ENCODE results near the gene LETMD1.

The LETMD1 gene, protein sequence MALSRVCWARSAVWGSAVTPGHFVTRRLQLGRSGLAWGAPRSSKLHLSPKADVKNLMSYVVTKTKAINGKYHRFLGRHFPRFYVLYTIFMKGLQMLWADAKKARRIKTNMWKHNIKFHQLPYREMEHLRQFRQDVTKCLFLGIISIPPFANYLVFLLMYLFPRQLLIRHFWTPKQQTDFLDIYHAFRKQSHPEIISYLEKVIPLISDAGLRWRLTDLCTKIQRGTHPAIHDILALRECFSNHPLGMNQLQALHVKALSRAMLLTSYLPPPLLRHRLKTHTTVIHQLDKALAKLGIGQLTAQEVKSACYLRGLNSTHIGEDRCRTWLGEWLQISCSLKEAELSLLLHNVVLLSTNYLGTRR

DNA sequence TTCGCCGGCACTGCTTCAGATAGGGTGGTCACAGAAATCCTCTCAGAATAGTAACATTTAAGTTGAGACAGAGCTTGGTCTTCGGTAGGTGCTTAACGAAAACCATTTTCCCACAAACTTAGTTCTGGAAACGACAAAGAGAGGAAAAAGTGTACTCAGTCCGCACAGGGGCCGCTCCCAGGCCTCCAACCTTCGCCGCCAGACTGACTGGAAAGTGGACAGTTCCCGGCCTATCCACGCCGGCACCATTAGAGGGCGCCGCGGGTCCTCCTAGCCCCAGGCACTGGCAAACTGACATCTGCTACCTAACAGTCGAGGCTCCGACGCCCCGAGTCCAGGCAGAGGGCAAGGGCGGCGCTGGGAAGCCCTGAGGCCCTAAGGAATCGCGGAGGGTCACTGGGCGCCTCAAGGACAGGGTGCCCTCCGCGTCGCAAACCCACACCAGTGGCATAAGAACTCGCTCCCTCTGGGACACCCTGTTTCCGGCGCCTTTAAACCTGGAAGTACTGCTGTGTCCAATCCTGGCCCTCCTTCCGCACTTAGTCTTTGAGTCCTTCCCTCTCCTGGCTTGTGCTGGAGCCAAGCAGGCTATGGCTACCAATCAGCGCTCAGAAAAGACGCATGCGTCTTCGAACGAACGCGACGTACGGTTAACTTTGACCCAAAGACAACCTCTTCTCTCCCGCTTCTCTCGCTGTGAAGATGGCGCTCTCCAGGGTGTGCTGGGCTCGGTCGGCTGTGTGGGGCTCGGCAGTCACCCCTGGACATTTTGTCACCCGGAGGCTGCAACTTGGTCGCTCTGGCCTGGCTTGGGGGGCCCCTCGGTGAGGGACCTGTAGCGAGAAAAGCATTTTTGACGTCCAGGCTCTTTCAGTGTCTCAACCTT lies at the start of gene LETMD1:
TSS of gene LETMD1 (plus strand) at position 673 of the 886 bp plus-strand sequence. CDS start at position 703, 30 bp downstream.
- Histone ChIP-seq H3K9me3 (ENCODE audit: control insufficient read depth, low read length) (no peaks in the 10 kb centered on the region), H3K4me1 (ENCODE audit: control insufficient read depth, insufficient read depth, low read length) (peaks cover 26% of the 10 kb centered on the region), H3K9ac (ENCODE audit: low read length) (peak within 1 kb of the TSS; percentile 98), H3K36me3 (ENCODE audit: control insufficient read depth, insufficient read depth, low read length, severe bottlenecking) (peaks cover 10% of the 10 kb centered on the region), H3K4me3 (ENCODE audit: low read length) (peak within 1 kb of the TSS; percentile 98), H3K27me3 (replicated peaks; ENCODE audit: control insufficient read depth, insufficient read depth, low read length) (no peaks in the 10 kb centered on the region)
- DNase-seq (ENCODE audit: low read depth) = peak; percentile 99

GRCh38 chr12:50999093-50999492 lies 49.0 kb upstream of the LETMD1 start:
- no peak overlapping the region for H3K4me3 ChIP-seq (ENCODE audit: low read length)
- peaks cover 28% of the 10 kb centered on the region for H3K36me3 ChIP-seq (ENCODE audit: control insufficient read depth, insufficient read depth, low read length, severe bottlenecking)
- H3K9ac ChIP-seq (ENCODE audit: low read length) = no peak overlapping the region
- H3K9me3 ChIP-seq (ENCODE audit: control insufficient read depth, low read length) = no peaks in the 10 kb centered on the region
- DNase-seq (ENCODE audit: low read depth) = no peak
- peaks cover 3% of the 10 kb centered on the region for H3K4me1 ChIP-seq (ENCODE audit: control insufficient read depth, insufficient read depth, low read length)
- H3K27me3 ChIP-seq (replicated peaks; ENCODE audit: control insufficient read depth, insufficient read depth, low read length) = no peaks in the 10 kb centered on the region

- H3K4me1 ChIP-seq (ENCODE audit: control insufficient read depth, insufficient read depth, low read length) = peaks cover 3% of the 10 kb centered on the region
- no peak overlapping the region for H3K4me3 ChIP-seq (ENCODE audit: low read length)
- no peak overlapping the region for H3K9ac ChIP-seq (ENCODE audit: low read length)
- H3K9me3 ChIP-seq (ENCODE audit: control insufficient read depth, low read length) = no peaks in the 10 kb centered on the region
- DNase-seq (ENCODE audit: low read depth) = peak; percentile 31
- peaks cover 26% of the 10 kb centered on the region for H3K36me3 ChIP-seq (ENCODE audit: control insufficient read depth, insufficient read depth, low read length, severe bottlenecking)
- H3K27me3 ChIP-seq (replicated peaks; ENCODE audit: control insufficient read depth, insufficient read depth, low read length) = no peaks in the 10 kb centered on the region
Measured at GRCh38 chr12:51000245-51000644, 47.9 kb upstream of the LETMD1 start.

GRCh38 chr12:51001799-51002198 lies 46.3 kb upstream of the LETMD1 start:
- Histone ChIP-seq H3K4me3 (ENCODE audit: low read length) (no peak overlapping the region), H3K9me3 (ENCODE audit: control insufficient read depth, low read length) (no peaks in the 10 kb centered on the region), H3K4me1 (ENCODE audit: control insufficient read depth, insufficient read depth, low read length) (peaks cover 3% of the 10 kb centered on the region), H3K9ac (ENCODE audit: low read length) (no peak overlapping the region), H3K36me3 (ENCODE audit: control insufficient read depth, insufficient read depth, low read length, severe bottlenecking) (peaks cover 21% of the 10 kb centered on the region), H3K27me3 (replicated peaks; ENCODE audit: control insufficient read depth, insufficient read depth, low read length) (no peaks in the 10 kb centered on the region)
- no peak for DNase-seq (ENCODE audit: low read depth)

- no peaks in the 10 kb centered on the region for H3K9me3 ChIP-seq (ENCODE audit: control insufficient read depth, low read length)
- no peak for DNase-seq (ENCODE audit: low read depth)
- H3K4me3 ChIP-seq (ENCODE audit: low read length) = no peak overlapping the region
- H3K36me3 ChIP-seq (ENCODE audit: control insufficient read depth, insufficient read depth, low read length, severe bottlenecking) = peaks cover 15% of the 10 kb centered on the region
- H3K4me1 ChIP-seq (ENCODE audit: control insufficient read depth, insufficient read depth, low read length) = peaks cover 9% of the 10 kb centered on the region
- H3K27me3 ChIP-seq (replicated peaks; ENCODE audit: control insufficient read depth, insufficient read depth, low read length) = no peaks in the 10 kb centered on the region
- H3K9ac ChIP-seq (ENCODE audit: low read length) = no peak overlapping the region
Measured at GRCh38 chr12:51004504-51004903, 43.6 kb upstream of the LETMD1 start.

DNA sequence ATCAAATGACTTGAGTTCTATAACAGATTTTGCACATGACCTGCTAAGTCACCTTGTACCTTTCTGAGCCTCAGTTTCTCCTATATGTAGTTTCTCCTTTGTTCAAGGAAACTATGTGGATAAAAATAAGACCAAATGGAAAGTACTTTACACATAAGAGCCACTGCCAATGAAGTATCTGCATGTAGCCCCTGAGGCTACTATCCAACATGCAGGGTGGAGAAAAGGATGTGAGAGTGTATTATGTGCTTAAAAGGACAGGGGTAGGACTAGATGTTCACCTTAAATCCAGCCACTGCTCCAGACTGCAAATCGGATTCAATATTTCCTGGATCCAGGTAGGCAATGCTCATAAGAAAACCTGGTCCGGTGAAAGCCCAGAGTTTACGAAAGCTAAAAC lies 43.1 kb upstream of the LETMD1 start:
- no peaks in the 10 kb centered on the region for H3K27me3 ChIP-seq (replicated peaks; ENCODE audit: control insufficient read depth, insufficient read depth, low read length)
- H3K36me3 ChIP-seq (ENCODE audit: control insufficient read depth, insufficient read depth, low read length, severe bottlenecking) = peaks cover 15% of the 10 kb centered on the region
- H3K9me3 ChIP-seq (ENCODE audit: control insufficient read depth, low read length) = no peaks in the 10 kb centered on the region
- peaks cover 9% of the 10 kb centered on the region for H3K4me1 ChIP-seq (ENCODE audit: control insufficient read depth, insufficient read depth, low read length)
- H3K4me3 ChIP-seq (ENCODE audit: low read length) = no peak overlapping the region
- H3K9ac ChIP-seq (ENCODE audit: low read length) = no peak overlapping the region
- DNase-seq (ENCODE audit: low read depth) = no peak

DNA sequence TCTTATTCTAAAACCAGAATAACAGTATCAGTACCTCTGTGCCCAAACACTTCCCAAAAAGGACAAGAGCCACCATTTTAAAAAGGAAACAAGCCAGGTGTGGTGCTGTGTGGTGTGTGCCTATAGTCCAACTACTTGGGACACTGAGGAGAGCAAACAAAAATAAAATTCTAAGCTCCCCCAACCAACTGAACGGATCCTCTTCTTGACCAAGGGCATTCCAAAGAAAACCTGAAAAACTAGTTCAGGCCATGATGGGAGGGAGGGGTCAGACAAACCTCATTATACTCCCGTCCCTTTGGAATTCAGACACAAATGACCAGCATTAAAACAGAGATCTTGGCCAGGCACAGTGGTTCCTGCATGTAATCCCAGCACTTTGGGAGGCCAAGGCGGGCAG lies 42.5 kb upstream of the LETMD1 start:
- no peak overlapping the region for H3K4me3 ChIP-seq (ENCODE audit: low read length)
- no peaks in the 10 kb centered on the region for H3K27me3 ChIP-seq (replicated peaks; ENCODE audit: control insufficient read depth, insufficient read depth, low read length)
- no peak overlapping the region for H3K9ac ChIP-seq (ENCODE audit: low read length)
- DNase-seq (ENCODE audit: low read depth) = no peak
- no peaks in the 10 kb centered on the region for H3K9me3 ChIP-seq (ENCODE audit: control insufficient read depth, low read length)
- H3K36me3 ChIP-seq (ENCODE audit: control insufficient read depth, insufficient read depth, low read length, severe bottlenecking) = peaks cover 15% of the 10 kb centered on the region
- peaks cover 6% of the 10 kb centered on the region for H3K4me1 ChIP-seq (ENCODE audit: control insufficient read depth, insufficient read depth, low read length)

DNA sequence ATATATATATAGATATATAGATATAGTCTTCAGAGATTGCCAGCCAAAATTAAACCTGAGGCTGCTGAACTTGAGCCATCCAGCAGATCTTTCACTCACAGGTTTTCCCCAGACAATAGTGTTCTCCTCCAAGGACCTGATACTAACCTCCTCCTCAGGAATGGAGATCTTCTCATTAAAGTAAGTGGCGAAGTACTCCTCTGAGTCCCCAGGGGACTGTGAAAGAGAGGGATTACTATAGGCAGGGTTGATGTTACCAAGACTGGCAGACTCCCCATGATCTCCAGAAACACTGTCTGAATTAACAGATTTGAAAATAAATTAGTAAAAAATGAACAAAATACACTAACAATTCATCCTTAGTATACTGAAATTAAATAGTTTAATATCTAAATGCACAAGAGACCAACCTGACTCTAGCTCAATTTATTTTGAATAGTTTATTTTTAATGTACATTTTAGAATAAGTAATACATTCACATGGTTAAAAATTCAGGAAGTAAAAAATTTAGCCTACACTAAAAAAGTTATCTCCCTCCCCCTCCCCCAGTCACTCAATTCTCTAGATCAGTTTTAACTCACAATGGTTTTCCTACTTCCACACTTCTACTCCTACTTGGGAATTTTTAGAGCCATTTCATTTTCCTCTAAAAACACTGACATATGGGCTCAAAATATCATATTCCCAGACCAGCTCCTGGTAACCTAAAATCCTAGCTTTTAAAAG lies 39.6 kb upstream of the LETMD1 start:
- Histone ChIP-seq H3K9me3 (ENCODE audit: control insufficient read depth, low read length) (no peaks in the 10 kb centered on the region), H3K9ac (ENCODE audit: low read length) (no peak overlapping the region), H3K36me3 (ENCODE audit: control insufficient read depth, insufficient read depth, low read length, severe bottlenecking) (peaks cover 15% of the 10 kb centered on the region), H3K27me3 (replicated peaks; ENCODE audit: control insufficient read depth, insufficient read depth, low read length) (no peaks in the 10 kb centered on the region), H3K4me3 (ENCODE audit: low read length) (no peak overlapping the region), H3K4me1 (ENCODE audit: control insufficient read depth, insufficient read depth, low read length) (peaks cover 6% of the 10 kb centered on the region)
- no peak for DNase-seq (ENCODE audit: low read depth)

DNA sequence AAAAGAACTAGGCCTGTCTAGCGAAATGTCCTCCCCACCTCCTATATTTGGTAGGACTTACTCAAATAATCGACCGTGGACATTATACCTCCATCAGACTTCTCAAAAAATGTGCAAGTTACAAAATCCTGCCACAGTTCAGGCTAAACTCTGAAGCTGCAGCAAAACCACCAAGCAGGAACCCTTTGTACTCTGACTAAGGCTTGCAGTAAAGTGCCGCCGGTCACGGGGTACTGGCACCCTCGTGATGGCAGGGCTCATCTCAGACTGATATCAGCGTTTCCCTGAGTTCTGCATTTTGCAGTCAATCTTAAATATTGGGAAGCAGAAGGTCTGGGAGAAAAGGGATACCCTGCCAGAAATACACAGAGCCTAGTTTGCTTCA lies 39.1 kb upstream of the LETMD1 start:
- DNase-seq (ENCODE audit: low read depth) = no peak
- H3K9ac ChIP-seq (ENCODE audit: low read length) = no peak overlapping the region
- peaks cover 6% of the 10 kb centered on the region for H3K4me1 ChIP-seq (ENCODE audit: control insufficient read depth, insufficient read depth, low read length)
- H3K27me3 ChIP-seq (replicated peaks; ENCODE audit: control insufficient read depth, insufficient read depth, low read length) = no peaks in the 10 kb centered on the region
- no peaks in the 10 kb centered on the region for H3K9me3 ChIP-seq (ENCODE audit: control insufficient read depth, low read length)
- H3K4me3 ChIP-seq (ENCODE audit: low read length) = no peak overlapping the region
- H3K36me3 ChIP-seq (ENCODE audit: control insufficient read depth, insufficient read depth, low read length, severe bottlenecking) = peaks cover 15% of the 10 kb centered on the region

DNA sequence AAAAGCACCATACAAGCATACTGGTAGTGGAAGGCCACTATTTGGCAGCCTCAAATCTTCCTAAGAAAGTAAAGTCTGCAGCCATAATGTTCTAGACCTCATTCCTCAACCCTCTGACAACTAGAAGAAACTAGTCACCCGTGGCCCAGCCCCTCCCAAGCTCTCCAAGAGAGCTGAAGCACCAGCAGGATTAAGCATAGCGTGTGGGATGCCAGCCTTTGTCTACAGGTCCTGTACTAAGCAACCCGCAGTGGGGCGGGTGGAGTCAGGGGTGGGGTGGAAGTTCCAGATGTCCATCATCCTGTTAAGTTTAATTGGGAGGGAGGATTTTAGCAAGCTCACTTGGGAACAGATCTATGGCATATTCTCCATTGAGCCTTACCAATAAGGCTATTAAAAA lies 36.2 kb upstream of the LETMD1 start:
- Histone ChIP-seq H3K27me3 (replicated peaks; ENCODE audit: control insufficient read depth, insufficient read depth, low read length) (no peaks in the 10 kb centered on the region), H3K9me3 (ENCODE audit: control insufficient read depth, low read length) (no peaks in the 10 kb centered on the region), H3K4me1 (ENCODE audit: control insufficient read depth, insufficient read depth, low read length) (peaks cover 6% of the 10 kb centered on the region), H3K9ac (ENCODE audit: low read length) (no peak overlapping the region), H3K36me3 (ENCODE audit: control insufficient read depth, insufficient read depth, low read length, severe bottlenecking) (no peaks in the 10 kb centered on the region), H3K4me3 (ENCODE audit: low read length) (no peak overlapping the region)
- DNase-seq (ENCODE audit: low read depth) = no peak
